Activated CD4-positive, alpha-beta memory T cell treated with anti-CD3 and anti-CD28 coated beads for 36 hours (primary cell): ENCODE measurements around the gene TSBP1. TPM values are rescaled to one million over a fixed set of nuclear protein-coding genes. Genes with fewer than 3 reads are reported as not detected.
"Not testable (repeated sequence)": the region's sequence is repeated elsewhere in the genome, so short reads cannot be mapped to it uniquely, and the experiment has no call there.

Source experiments
- CTCF ChIA-PET: fragments of 350-600 bp; sonication (Branson Sonifier 250); formaldehyde crosslinking; loops from one replicate; lab custom pipeline; 2021; ENCODE audit warnings: antibody characterized with exemption, inconsistent platforms; lab: Charles Lee
- POLR2A ChIA-PET: fragments of 350-600 bp; sonication (Branson Sonifier 250); formaldehyde crosslinking; loops from one replicate; lab custom pipeline; 2021; ENCODE audit warnings: antibody characterized with exemption; lab: Charles Lee
- DNase-seq: peaks from one replicate; pipeline ENCODE4 v3.0.0-alpha.2; 2020
- H3K27ac Mint-ChIP-seq: one replicate; pipeline ENCODE4 v1.8.0; 2021; ENCODE audit warnings: mixed read lengths
- H3K27me3 Mint-ChIP-seq: one replicate; pipeline ENCODE4 v1.8.0; 2021; ENCODE audit warnings: mixed read lengths
- H3K36me3 Mint-ChIP-seq: one replicate; pipeline ENCODE4 v1.8.0; 2021; ENCODE audit warnings: mixed read lengths
- H3K4me1 Mint-ChIP-seq: one replicate; pipeline ENCODE4 v1.8.0; 2021; ENCODE audit warnings: low read depth, mixed read lengths
- H3K4me3 Mint-ChIP-seq: one replicate; pipeline ENCODE4 v1.8.0; 2021; ENCODE audit warnings: mild to moderate bottlenecking, mixed read lengths
- H3K9me3 Mint-ChIP-seq: one replicate; pipeline ENCODE4 v1.8.0; 2021; ENCODE audit warnings: mixed read lengths
- intact Hi-C: fragments of 100-400 bp; cut with micrococcal nuclease; formaldehyde crosslinking; loops from one replicate; pipeline ENCODE4 v1.15.1; 2023
- total RNA-seq, 2 experiments: library from RNA; stranded (reverse); gene quantifications; one replicate each; pipeline ENCODE4 v1.2.3, GENCODE V29; 2021

Gene TSBP1
- total RNA-seq, 2 experiments from 2014 or later = not detected

GRCh38 chr6:32369660-32370059 lies 2.0 kb downstream of the TSBP1 start:
- CTCF ChIA-PET = interaction anchor here (1.0 kb wide), 1 partner anchor 416 kb away, joined by 3 read pairs; no protein-coding TSS in a partner anchor
- H3K4me1 Mint-ChIP-seq = peaks cover 8% of the 10 kb centered on the region
- peaks cover 34% of the 10 kb centered on the region for H3K27me3 Mint-ChIP-seq
- POLR2A ChIA-PET = no interaction called here
- DNase-seq = peak; percentile 47
- intact Hi-C loops = loop anchor here (10.0 kb wide), 1 partner anchor 115 kb away; no protein-coding TSS in a partner anchor
- H3K27ac Mint-ChIP-seq = no peak overlapping the region
- no peak overlapping the region for H3K4me3 Mint-ChIP-seq
- H3K36me3 Mint-ChIP-seq = no peaks in the 10 kb centered on the region
- no peaks in the 10 kb centered on the region for H3K9me3 Mint-ChIP-seq

DNA sequence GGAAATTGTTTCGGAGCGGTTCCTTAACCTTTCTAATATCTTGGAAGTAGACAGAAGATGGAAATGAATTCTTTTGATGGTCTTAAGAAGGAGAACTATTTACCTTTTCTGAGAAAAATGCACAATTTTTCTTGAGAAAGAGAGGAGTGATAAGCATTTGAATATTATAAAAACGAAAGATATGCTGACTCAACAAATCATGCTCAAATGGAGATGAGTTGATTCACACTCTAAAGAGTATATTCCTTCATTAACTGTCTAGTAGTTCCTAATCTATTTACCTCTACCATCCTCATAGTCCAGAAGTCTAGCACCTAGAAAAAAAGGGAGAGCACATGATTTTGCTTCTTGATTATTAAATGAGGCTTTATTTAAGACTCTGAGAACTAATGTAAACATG lies 4.1 kb downstream of the TSBP1 start:
- CTCF ChIA-PET = no interaction called here
- intact Hi-C loops = loop anchor here (10.0 kb wide), 1 partner anchor 113 kb away; no protein-coding TSS in a partner anchor

GRCh38 chr6:32359225-32359624 lies 12.5 kb downstream of the TSBP1 start:
- H3K36me3 Mint-ChIP-seq, H3K27me3 Mint-ChIP-seq, intact Hi-C loops, POLR2A ChIA-PET, DNase-seq, H3K4me3 Mint-ChIP-seq, H3K4me1 Mint-ChIP-seq, H3K9me3 Mint-ChIP-seq, H3K27ac Mint-ChIP-seq, CTCF ChIA-PET: not testable (repeated sequence)

More for the DNA sequence above, 4.1 kb downstream of the TSBP1 start:
- no peak for DNase-seq
- POLR2A ChIA-PET = no interaction called here
- Mint-ChIP-seq H3K4me1 (peaks cover 8% of the 10 kb centered on the region), H3K27me3 (peaks cover 36% of the 10 kb centered on the region), H3K36me3 (no peaks in the 10 kb centered on the region), H3K4me3 (no peak overlapping the region), H3K27ac (no peak overlapping the region), H3K9me3 (no peaks in the 10 kb centered on the region)

DNA sequence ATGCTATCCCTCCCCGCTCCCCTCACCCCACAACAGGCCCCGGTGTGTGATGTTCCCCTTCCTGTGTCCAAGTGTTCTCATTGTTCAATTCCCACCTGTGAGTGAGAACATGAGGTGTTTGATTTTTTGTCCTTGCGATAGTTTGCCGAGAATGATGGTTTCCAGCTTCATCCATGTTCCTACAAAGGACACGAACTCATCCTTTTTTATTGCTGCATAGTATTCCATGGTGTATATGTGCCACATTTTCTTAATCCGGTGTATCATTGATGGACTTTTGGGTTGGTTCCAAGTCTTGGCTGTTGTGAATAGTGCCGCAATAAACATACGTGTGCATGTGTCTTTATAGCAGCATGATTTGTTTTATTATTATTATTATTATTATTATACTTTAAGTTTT lies 13.2 kb downstream of the TSBP1 start:
- intact Hi-C loops, H3K4me1 Mint-ChIP-seq, H3K27ac Mint-ChIP-seq, CTCF ChIA-PET, H3K27me3 Mint-ChIP-seq, H3K9me3 Mint-ChIP-seq, H3K4me3 Mint-ChIP-seq, POLR2A ChIA-PET, DNase-seq, H3K36me3 Mint-ChIP-seq: not testable (repeated sequence)

- no peaks in the 10 kb centered on the region for H3K36me3 Mint-ChIP-seq
- H3K27ac Mint-ChIP-seq = no peak overlapping the region
- peaks cover 10% of the 10 kb centered on the region for H3K4me1 Mint-ChIP-seq
- peaks cover 7% of the 10 kb centered on the region for H3K27me3 Mint-ChIP-seq
- DNase-seq = peak; percentile 15
- intact Hi-C loops = no loop called here
- no peak overlapping the region for H3K4me3 Mint-ChIP-seq
- CTCF ChIA-PET = no interaction called here
- no peaks in the 10 kb centered on the region for H3K9me3 Mint-ChIP-seq
- POLR2A ChIA-PET = no interaction called here
Measured at GRCh38 chr6:32355018-32355417, 16.7 kb downstream of the TSBP1 start.

DNA sequence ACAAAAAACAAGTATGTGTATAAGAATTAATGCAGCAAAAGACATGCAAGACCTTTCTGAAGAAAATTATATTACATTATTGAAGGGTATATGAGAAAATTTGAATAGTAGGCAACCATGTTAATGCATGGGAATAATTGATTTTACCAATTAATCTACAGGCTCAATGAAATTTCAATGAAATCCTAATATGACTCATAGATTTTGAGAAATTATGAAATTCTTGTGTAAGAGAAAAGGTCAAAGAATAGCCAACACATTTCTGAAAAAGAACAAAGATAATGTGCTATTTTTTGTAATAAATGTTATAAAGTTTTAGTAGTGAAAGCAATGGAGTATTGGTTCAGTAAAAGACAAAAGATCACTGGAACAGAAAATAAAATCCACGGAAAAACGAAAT lies 18.4 kb downstream of the TSBP1 start:
- DNase-seq = no peak
- Mint-ChIP-seq H3K9me3 (no peaks in the 10 kb centered on the region), H3K36me3 (no peaks in the 10 kb centered on the region), H3K27ac (no peak overlapping the region), H3K4me3 (no peak overlapping the region), H3K27me3 (peaks cover 11% of the 10 kb centered on the region), H3K4me1 (peaks cover 10% of the 10 kb centered on the region)
- POLR2A ChIA-PET = no interaction called here
- CTCF ChIA-PET = no interaction called here
- intact Hi-C loops = no loop called here

DNA sequence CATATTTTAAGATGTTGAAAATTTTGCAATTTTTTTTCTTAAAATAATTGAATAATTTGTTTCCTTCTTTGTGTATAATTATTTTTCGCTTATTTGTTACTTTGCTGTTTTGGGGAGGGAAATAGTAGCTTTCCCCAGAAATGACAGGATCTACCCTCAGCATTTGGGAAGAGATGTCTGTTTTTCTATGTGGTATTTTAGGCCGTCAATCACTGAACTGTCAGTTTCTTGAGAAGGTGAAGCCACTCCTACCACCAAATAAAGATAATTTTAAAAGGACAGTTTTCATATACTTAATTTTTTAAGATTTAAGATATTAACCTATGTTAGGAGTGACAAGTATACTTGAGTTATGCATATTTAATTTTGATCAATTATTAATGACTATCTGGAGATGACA lies 31.5 kb downstream of the TSBP1 start:
- ChIA-PET POLR2A (no interaction called here), CTCF (interaction anchor here (1.1 kb wide), 1 partner anchor 95 kb away, joined by 3 read pairs; no protein-coding TSS in a partner anchor)
- no peaks in the 10 kb centered on the region for H3K4me1 Mint-ChIP-seq

GRCh38 chr6:32337186-32337805 lies 34.4 kb downstream of the TSBP1 start:
- no peaks in the 10 kb centered on the region for H3K9me3 Mint-ChIP-seq
- ChIA-PET POLR2A (no interaction called here), CTCF (no interaction called here)
- intact Hi-C loops = no loop called here
- H3K27ac Mint-ChIP-seq = no peak overlapping the region
- peaks cover 5% of the 10 kb centered on the region for H3K27me3 Mint-ChIP-seq
- DNase-seq = no peak
- no peaks in the 10 kb centered on the region for H3K4me1 Mint-ChIP-seq
- no peak overlapping the region for H3K4me3 Mint-ChIP-seq
- H3K36me3 Mint-ChIP-seq = no peaks in the 10 kb centered on the region

More for the DNA sequence above, 31.5 kb downstream of the TSBP1 start:
- Mint-ChIP-seq H3K9me3 (no peaks in the 10 kb centered on the region), H3K4me3 (no peak overlapping the region), H3K36me3 (no peaks in the 10 kb centered on the region), H3K27ac (no peak overlapping the region), H3K27me3 (peaks cover 3% of the 10 kb centered on the region)
- intact Hi-C loops = no loop called here
- no peak for DNase-seq

- intact Hi-C loops = no loop called here
- ChIA-PET CTCF (no interaction called here), POLR2A (no interaction called here)
- no peak for DNase-seq
- Mint-ChIP-seq H3K9me3 (no peaks in the 10 kb centered on the region), H3K4me3 (no peak overlapping the region), H3K27ac (no peak overlapping the region), H3K36me3 (no peaks in the 10 kb centered on the region), H3K4me1 (no peaks in the 10 kb centered on the region), H3K27me3 (peaks cover 2% of the 10 kb centered on the region)
Measured at GRCh38 chr6:32332433-32332832, 39.3 kb downstream of the TSBP1 start.

GRCh38 chr6:32329141-32329540 lies 42.6 kb downstream of the TSBP1 start:
- H3K27ac Mint-ChIP-seq = no peak overlapping the region
- no peak overlapping the region for H3K4me3 Mint-ChIP-seq
- no peaks in the 10 kb centered on the region for H3K36me3 Mint-ChIP-seq
- peaks cover 14% of the 10 kb centered on the region for H3K27me3 Mint-ChIP-seq
- POLR2A ChIA-PET = no interaction called here
- H3K4me1 Mint-ChIP-seq = no peaks in the 10 kb centered on the region
- no peak for DNase-seq
- CTCF ChIA-PET = no interaction called here
- intact Hi-C loops = no loop called here
- no peaks in the 10 kb centered on the region for H3K9me3 Mint-ChIP-seq

DNA sequence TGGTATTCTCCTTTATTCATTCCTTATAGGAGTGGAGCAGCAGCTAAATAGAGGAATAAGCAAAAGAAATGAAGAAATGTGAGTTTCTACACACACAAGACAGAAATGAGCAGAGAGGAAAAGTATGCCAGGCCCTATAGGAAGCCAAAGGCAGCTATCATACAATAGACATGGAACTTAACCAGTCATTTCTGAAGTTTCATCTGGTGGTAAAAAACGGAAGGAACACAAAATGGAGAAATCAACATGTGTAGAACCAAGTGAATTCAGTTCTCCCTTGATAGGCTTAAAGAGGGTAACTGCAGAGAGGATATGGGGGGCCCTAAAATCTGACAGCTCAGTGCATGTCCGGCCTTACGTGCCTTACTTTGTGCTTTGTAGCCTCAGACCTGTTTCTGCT lies 44.6 kb downstream of the TSBP1 start:
- no peak for DNase-seq
- H3K36me3 Mint-ChIP-seq = no peaks in the 10 kb centered on the region
- peaks cover 12% of the 10 kb centered on the region for H3K27me3 Mint-ChIP-seq
- intact Hi-C loops = no loop called here
- H3K4me1 Mint-ChIP-seq = no peaks in the 10 kb centered on the region
- no peak overlapping the region for H3K27ac Mint-ChIP-seq
- H3K4me3 Mint-ChIP-seq = no peak overlapping the region
- no peaks in the 10 kb centered on the region for H3K9me3 Mint-ChIP-seq
- ChIA-PET POLR2A (no interaction called here), CTCF (no interaction called here)

GRCh38 chr6:32318501-32318900 lies 53.2 kb downstream of the TSBP1 start:
- ChIA-PET CTCF (no interaction called here), POLR2A (no interaction called here)
- H3K4me3 Mint-ChIP-seq = no peak overlapping the region
- no peaks in the 10 kb centered on the region for H3K9me3 Mint-ChIP-seq
- no peaks in the 10 kb centered on the region for H3K36me3 Mint-ChIP-seq
- H3K4me1 Mint-ChIP-seq = no peaks in the 10 kb centered on the region
- H3K27me3 Mint-ChIP-seq = peaks cover 8% of the 10 kb centered on the region
- no peak for DNase-seq
- intact Hi-C loops = no loop called here
- H3K27ac Mint-ChIP-seq = no peak overlapping the region

- ChIA-PET POLR2A (no interaction called here), CTCF (no interaction called here)
- no peak for DNase-seq
- intact Hi-C loops = no loop called here
- H3K9me3 Mint-ChIP-seq = no peaks in the 10 kb centered on the region
- H3K36me3 Mint-ChIP-seq = no peaks in the 10 kb centered on the region
- no peak overlapping the region for H3K4me3 Mint-ChIP-seq
- peaks cover 8% of the 10 kb centered on the region for H3K27me3 Mint-ChIP-seq
- no peak overlapping the region for H3K27ac Mint-ChIP-seq
- no peaks in the 10 kb centered on the region for H3K4me1 Mint-ChIP-seq
Measured at GRCh38 chr6:32317541-32317940, 54.2 kb downstream of the TSBP1 start.
